Endothelial cell of hepatic sinusoid (primary cell): ENCODE measurements around the gene HINT2.

Experiments used
- in situ Hi-C: cut with HindIII; loops from 2 replicates; pipeline ENCODE4 v1.10.0; 2017; ENCODE audit warnings: low sequenced_read_pairs

HINT2 gene

DNA sequence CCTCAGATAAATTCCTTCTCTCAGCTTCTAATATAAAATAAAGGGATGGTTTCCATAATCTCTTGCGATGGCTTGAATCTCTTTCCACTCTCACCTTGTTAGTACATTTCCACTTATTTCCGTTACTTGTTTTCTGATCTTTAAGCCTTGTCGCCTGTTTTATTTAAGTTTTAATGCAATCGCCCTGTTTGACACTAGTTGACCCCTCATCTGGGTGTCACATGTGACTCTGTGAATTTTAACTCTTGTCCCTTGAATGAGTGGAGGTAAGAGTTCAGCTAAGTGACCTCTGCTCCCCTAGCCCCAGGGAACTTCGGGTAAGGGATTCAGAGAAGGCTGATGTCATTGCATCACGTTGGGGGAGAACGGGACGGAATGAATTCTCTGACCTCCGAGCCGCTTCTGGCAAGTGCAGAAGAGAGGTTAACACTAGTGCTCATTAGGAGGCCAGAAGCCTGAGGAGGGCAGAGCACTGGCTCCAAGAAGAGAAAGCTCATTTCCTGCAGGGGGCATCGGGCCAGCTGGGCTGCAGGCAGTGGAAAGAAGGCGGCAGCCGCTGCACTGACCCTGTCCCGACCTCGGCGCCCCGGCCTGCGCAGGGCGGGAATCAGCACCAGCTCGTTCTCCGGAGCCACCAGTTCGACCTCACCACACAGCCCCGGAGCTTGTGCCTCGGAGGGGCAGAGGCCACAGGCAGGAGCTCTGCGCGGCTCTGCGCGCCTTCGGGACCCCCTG, 569 bp downstream of the HINT2 start:
- in situ Hi-C loops: no loop called here

GRCh38 chr9:35813434-35814105, 1.3 kb downstream of the HINT2 start:
- in situ Hi-C loops: no loop called here

DNA sequence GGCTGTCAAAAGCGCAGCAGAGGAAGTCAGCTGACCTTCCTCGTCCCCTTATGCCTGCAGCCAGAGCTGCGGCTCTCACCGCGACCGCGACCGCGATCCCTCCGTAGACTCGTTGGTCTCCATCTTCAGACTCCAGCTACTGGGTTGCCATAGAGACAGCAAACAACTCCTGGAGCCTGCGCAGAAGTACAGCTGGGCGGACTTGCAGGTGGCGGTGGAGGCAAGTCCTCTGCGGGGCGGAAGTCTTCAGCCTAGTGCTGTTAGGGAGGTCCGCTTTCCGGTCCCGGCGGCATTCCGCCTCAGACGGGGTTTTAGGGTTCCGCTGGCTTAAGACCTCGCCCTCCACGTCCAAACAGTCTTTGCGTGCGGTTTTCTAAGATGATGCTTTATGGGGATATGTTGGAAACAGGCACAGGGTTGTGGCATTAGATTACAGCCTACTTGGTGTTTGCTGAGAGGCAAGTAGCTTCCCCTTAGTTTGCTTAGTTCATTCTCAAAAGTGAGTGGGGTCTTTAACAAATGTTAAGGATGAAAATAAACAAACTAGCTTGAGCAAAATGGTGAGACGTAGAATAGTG, 2.7 kb downstream of the HINT2 start, which contains the start of gene SPAG8:
Gene SPAG8, minus strand, starts transcription at position 238 of the 578 bp plus-strand sequence. Its CDS starts 115 bp downstream, at position 123.
- in situ Hi-C loops: no loop called here

GRCh38 chr9:35811381-35812024, 3.3 kb downstream of the HINT2 start:
- in situ Hi-C loops: no loop called here

DNA sequence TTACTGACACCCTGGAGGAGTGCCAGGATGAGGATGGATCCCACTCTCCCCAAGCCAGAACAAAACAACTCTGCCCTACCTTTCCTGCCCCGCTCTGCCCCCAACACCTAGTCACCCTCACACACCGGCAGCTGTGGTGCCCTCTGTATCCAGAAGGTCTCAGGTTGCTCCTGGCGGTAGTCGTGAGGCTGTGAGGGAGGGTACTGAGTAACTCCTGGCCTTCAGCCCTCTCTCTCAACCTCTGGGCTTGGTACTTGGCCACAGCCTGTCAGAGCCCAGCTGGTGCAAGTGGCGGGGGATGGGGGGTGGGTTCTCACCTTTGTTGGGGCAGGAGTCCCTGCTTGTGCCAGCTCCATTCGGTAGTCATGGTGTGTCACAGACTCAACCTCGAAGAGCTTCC, 4.7 kb downstream of the HINT2 start:
- in situ Hi-C loops: no loop called here

DNA sequence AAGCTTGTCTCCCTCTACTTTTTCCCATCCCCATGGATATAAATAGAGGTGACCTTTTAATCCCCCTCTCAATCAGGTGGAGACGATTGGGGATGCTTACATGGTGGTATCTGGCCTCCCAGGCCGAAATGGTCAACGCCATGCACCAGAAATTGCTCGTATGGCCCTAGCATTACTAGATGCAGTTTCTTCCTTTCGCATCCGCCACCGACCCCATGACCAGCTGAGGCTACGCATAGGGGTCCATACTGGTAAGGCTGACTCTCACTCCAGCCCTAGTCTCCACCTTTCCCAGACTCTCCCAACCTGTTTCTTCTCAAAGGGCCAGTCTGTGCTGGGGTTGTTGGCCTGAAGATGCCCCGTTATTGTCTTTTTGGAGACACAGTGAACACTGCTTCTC, 6.4 kb downstream of the HINT2 start:
- in situ Hi-C loops: loop anchor here (5.0 kb wide), 1 partner anchor 99 kb away; the partner anchor contains the start of genes HRCT1 and SPAAR

DNA sequence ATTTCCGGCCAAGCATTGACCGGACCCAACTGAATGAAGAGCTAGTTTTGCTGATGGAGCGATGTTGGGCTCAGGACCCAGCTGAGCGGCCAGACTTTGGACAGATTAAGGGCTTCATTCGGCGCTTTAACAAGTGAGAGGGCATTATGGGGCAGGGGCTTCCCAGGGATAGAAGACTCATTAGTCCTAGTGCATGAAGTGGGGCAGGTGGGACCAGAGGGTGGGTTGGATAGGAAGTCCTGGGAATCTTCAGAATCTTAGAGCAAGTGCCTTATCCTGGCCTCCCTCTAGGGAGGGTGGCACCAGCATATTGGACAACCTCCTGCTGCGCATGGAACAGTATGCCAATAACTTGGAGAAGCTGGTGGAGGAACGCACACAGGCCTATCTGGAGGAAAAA, 8.7 kb downstream of the HINT2 start:
- in situ Hi-C loops: loop anchor here (5.0 kb wide), 1 partner anchor 101 kb away; the partner anchor contains the start of genes HRCT1 and SPAAR

DNA sequence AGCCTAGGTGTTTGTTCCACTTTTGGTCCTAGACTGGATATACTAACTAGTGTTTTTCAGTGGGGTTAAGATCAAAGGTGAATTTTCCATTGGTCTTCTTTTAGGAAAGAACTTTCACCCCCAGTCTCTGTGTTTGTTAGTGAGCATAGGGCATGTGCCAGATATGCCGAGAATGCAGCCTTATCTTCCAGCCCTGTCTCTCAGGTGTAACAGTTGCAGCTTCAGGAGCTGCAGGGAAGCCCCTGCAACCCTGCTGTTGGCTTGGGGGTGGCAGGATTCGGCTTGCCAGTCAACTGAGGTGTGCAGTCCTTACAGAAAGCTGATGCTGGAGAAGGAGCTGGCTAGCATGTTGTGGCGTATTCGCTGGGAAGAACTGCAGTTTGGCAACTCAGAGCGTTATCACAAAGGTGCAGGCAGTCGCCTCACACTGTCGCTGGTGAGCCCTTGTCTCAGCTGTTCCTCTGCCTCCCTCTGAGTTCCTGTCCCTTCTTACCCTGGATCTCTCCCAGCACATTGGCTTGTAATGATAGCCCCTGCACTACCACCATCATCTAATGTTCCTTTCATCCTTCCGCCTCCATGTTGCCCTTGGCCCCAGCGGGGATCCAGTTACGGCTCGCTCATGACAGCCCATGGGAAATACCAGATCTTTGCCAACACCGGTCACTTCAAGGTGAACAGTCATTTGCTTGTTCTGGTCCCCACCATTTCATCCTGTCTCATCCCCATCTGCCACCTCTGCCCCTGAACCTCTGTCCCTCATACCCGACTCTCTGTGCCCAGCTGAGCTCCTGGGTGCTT, 13.3 kb downstream of the HINT2 start:
- in situ Hi-C loops: no loop called here

GRCh38 chr9:35800530-35800929, 14.3 kb downstream of the HINT2 start:
- in situ Hi-C loops: no loop called here

- in situ Hi-C loops: no loop called here
Observed at GRCh38 chr9:35798658-35799374, 16.0 kb downstream of the HINT2 start.

DNA sequence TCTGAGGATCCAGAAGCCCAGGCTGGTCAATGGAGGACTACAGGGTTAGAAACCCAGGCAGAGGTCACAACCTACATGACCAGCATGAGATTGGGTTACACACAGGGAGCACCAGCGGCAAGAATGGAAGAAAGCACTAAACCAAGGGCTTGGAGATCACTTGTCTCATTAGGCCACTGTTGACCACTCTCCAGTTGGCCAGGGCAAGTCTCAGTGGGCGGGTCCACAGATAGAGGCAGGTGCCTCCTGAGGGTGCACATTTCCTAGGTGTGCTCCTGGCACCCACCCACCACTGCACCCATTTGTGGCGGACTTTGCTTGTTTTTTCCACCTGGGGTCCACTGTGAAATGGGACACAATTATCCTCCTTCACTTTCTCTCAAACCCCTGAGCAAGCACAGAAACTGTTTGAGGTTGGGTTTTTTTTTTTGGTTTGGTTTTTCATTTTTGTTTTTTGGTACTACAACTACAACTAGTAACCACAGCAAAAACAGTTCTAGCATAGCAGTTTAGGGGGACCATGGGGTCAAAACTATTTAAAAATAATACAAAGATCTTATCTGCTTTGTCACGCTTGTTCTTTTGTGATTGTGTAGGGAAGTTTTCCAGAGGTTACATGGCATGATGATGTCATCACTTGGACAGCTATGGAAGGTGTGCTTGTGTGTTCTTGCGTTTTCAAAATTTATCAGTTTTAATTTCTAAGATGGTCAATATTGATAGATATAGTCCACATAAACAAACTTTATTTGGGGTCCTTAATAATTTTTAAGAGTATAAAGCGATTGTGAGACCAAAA, 17.3 kb downstream of the HINT2 start:
- in situ Hi-C loops: no loop called here

DNA sequence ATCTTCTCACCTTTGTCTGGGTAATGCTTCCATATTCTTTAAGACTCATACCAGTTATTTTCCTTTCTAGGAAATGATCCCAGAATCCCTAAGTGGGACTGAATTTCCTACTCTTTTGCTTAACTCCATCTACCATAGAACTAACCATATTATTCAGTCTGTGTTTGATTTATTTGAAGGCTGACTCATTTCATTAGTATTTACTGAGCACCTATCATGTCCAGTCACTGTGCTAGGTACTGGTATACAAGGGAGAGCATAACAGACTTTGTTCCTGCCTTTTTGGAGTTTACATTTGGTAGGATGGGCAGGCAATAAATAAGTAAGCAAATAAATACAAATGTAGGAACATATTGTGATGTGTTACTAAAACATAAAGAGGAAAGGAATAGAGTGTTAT, 19.1 kb downstream of the HINT2 start:
- in situ Hi-C loops: no loop called here

DNA sequence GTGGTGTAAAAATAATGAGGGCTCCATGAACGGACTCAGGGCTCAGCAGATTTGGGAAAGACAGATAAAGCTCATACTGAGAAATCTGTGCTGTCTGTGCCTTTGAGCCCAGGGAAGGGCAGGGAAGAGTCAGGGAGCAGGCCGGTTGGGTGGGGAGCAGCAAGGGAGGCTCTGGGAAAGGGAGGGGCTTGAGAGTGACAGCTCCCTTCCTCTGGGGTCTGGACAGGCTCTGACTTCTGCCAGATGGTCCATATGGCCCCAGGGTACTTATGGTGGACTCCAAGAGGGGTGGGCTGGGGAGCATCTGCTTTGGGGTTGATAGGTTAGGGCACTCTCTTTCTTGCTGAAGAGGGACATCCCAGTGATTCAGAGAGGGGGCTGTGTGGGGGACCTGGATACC, 21.4 kb downstream of the HINT2 start:
- in situ Hi-C loops: no loop called here

DNA sequence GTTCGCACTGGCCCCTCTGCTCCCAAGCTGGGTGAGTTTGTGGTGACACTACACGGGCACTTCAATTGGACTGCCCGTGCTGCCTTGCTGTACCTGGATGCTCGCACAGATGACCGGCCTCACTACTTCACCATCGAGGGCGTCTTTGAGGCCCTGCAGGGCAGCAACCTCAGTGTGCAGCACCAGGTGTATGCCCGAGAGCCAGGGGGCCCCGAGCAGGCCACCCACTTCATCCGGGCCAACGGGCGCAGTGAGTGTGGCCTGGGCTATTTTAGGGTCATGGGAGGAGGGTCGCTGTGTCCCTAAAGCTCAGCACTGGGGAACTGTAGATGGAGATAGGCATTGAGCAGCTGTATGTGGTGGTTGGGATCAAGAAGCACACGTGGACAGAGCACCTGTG, 22.0 kb downstream of the HINT2 start:
- in situ Hi-C loops: no loop called here

DNA sequence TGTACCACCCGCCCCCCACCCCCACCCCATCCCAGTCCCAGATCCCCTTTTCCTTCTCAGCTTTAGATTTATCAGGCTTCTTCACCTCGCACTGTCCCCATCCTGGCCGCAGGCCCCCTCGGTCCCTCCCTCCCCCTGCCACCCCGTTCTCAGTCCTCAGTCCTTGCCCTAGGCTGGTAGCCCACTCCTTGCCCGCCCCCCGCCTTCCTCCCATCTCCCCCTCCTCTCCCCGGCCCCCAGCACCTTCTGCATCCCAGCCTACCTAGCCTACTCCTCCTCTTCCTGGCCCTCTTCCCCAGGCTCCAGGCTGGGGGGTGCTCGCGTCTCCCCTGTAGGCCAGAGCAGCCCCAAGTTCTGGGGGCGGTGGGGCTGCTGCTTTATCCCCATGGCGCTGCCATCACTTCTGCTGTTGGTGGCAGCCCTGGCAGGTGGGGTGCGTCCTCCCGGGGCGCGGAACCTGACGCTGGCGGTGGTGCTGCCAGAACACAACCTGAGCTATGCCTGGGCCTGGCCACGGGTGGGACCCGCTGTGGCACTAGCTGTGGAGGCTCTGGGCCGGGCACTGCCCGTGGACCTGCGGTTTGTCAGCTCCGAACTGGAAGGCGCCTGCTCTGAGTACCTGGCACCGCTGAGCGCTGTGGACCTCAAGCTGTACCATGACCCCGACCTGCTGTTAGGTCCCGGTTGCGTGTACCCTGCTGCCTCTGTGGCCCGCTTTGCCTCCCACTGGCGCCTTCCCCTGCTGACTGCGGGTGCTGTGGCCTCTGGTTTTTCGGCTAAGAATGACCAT, 22.6 kb downstream of the HINT2 start:
- in situ Hi-C loops: no loop called here

DNA sequence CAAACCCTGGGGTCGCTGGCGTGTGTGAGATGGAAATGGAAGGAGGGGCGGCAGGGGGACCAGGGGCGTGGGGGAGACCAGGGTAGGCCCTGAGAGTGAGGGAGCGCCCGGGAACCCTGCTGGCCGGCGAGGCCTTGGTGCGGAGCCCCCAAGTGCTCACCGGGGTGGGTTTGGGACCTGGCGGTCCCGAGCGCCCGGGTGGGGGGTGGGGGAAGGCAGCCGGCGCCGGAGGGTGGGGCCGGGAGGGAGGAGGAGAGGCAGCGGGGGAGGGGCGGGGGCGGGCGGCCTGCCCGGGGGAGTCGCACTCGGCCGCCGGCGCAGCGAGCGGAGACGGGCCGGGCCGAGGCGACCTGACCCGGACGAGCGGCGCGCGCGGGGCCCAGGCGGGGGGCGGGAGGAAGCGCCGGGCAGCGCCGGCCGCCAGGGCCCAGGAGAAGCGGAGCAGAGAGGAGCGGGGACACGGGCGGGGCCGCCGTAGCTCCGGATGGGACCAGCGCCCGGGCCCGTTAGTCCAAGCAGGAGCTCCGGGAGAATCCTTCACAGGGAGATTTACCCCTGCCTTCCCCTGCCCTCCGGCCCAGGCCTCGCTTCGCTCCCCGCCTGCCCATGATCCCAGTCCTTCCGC, 23.4 kb downstream of the HINT2 start, which contains the start of gene NPR2:
Gene NPR2, plus strand, starts transcription at position 295 of the 625 bp plus-strand sequence. CDS start 818 bp downstream, outside the sequence.
- in situ Hi-C loops: no loop called here

DNA sequence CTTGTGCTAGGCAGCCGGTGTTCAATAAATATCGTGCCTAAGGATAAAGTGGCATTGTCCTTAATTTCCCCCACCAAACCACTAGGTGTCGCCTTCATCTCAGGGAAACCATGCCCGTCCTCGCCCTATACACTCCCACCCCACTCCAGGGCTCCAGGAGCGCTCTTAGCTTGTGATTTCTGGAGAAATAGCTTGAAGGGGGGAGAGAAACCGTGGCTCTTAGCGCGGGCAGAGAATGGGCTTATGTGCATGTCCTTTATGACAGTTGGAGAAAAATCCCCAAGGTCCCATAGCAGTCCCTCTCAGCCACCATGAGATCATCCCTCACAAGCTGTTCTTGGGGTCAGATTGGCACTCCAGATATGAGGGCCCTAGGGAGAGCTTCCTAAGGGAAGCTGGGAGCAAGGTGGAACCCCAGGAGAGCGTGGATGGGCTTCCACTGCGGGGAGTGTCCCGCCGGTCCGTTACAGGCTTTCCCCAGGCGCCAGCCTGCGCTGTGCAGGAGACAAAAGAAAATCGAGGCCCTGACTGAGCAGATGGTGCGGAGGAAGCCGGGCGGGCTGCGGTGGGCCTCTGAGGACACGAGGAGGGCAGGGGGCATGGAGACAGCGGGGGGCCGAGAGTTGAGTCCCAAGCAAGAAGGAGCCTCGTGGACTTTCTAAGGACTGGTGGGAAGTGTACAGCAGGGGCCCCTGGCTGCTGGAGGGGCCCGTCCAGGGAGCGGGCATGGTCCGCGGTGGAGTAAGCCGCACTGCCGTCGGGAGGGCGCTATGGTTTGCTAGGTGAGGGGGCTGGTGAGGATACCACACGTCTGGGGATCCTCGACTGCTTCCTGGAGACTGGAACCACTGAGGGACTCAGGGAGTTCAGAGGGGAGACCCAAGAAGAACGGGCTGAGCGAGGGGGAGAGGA, 24.2 kb downstream of the HINT2 start:
- in situ Hi-C loops: no loop called here
